COLO829 (cell line): ENCODE results near the gene CDK11B.

Source experiments
- DNase-seq: peaks from one replicate; pipeline ENCODE4 v3.0.0; 2012; ENCODE audit warnings: low spot score

Gene CDK11B

DNA sequence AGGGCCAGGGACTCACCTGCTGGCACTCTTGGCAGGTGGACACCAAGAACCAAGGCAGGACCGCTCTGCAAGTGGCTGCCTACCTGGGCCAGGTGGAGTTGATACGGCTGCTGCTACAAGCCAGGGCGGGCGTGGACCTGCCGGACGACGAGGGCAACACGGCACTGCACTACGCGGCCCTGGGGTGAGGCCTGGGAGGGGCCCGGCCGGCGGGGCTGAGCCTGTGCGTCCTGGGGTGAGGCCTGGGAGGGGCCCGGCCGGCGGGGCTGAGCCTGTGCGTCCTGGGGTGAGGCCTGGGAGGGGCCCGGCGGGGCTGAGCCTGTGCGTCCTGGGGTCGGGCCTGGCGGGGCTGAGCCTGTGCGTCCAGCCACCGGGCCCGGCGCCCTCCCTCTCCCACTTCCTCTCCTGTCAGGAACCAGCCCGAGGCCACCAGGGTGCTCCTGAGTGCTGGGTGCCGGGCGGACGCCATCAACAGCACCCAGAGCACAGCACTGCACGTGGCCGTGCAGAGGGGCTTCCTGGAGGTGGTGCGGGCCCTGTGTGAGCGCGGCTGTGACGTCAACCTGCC is 31.5 kb downstream of the CDK11B start:
- DNase-seq = no peak

DNA sequence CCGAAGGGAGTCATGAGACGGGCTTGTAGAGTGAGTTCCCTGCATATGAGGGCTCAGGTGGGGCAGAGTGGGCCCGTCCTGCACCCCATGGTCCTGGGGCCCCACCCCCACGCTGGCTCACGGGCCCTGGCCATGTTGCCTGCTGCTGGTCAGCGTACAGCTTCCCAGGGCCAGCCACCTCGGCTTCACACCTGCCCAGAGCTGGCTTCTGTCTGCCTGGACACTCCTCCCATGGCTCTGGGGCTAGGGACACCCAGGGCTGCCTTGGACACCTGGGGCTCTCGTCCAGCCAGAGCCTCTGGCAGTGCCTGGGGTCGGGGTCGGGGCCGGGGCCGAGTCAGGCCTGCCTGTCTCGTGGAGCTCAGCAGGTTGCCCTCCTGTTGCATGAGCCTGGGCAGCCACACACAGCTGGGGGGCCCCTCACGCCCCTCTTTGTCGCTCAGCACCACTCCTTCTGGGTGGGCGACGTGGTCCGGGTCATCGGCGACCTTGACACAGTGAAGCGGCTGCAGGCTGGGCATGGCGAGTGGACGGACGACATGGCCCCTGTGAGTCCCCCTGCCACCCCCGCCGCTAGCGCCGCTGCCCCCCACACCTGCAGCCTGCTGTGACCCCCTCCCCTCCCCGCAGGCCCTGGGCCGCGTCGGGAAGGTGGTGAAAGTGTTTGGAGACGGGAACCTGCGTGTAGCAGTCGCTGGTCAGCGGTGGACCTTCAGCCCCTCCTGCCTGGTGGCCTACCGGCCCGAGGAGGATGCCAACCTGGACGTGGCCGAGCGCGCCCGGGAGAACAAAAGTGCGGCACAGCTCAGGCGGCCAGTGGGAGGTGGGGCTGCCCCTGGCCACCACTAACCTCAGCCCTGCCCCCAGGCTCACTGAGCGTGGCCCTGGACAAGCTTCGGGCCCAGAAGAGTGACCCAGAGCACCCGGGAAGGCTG is 32.3 kb downstream of the CDK11B start:
- DNase-seq = no peak

DNA sequence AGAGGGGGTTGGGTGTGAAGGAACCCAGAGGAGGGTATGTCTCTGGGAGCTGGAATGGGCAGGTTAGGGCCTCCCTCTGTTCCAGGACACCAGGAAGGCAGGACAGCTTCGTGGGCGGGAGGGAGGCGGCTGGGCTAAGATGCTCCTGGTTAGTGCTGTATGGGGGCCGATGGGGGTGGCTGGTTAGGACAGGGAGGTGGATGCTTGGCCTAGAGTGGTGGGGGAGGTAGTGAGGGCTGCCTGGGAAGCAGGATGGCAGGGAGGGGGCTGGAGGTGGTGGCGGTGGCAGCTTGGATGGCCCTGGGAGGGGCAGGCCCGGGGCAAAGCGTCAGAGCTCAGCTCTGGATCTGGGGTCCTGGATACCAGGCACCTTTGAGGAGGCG is 33.0 kb downstream of the CDK11B start:
- no peak for DNase-seq

DNA sequence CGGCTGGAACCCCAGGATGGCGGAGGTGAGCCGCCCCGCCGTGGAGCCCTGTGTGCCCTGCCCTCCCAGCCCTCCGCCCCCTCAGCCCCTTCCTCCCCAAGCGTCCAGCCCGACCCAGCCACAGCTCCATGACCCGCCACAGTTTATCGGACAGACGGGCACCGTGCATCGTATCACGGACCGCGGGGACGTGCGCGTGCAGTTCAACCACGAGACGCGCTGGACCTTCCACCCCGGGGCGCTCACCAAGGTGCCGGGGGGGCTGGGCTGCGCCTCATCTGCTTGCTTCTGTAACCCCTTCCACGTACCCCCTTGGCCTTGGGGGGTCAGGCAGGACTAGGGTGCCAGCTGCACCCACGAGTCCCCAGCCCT is 33.4 kb downstream of the CDK11B start:
- DNase-seq = no peak

DNA sequence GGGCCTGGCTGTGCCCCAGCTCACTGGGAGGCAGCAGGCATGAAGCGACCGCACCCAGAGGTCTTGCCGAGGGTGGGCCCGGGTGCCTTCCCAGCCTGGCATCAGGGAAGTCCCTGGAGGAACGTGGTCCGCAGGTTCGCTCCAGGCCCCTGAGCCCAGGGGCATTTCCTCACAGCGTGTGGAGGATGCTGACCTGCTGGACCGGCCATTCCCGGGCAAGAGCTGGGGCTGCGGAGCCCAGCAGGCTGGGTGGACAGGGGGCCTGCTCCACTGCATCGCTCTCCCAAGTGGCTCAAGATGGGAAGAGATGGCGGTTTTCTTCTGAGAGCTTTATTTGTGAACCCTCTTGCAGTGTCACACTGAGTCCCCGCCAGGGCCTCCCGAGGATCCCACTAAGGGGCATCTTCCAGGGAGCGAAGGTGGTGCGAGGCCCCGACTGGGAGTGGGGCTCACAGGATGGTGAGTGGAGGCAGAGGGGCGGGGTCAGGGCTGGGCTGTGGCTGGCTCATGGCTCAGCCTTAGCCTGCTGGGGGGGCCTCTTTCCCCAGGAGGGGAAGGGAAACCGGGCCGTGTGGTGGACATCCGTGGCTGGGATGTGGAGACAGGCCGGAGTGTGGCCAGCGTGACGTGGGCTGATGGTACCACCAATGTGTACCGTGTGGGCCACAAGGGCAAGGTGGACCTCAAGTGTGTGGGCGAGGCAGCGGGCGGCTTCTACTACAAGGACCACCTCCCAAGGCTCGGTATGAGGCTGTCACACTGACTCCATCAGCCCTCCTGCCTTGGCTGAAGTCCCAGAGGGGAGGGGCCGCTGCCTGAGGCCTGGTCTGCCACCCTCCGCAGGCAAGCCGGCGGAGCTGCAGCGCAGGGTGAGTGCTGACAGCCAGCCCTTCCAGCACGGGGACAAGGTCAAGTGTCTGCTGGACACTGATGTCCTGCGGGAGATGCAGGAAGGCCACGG is 34.1 kb downstream of the CDK11B start:
- DNase-seq = no peak

DNA sequence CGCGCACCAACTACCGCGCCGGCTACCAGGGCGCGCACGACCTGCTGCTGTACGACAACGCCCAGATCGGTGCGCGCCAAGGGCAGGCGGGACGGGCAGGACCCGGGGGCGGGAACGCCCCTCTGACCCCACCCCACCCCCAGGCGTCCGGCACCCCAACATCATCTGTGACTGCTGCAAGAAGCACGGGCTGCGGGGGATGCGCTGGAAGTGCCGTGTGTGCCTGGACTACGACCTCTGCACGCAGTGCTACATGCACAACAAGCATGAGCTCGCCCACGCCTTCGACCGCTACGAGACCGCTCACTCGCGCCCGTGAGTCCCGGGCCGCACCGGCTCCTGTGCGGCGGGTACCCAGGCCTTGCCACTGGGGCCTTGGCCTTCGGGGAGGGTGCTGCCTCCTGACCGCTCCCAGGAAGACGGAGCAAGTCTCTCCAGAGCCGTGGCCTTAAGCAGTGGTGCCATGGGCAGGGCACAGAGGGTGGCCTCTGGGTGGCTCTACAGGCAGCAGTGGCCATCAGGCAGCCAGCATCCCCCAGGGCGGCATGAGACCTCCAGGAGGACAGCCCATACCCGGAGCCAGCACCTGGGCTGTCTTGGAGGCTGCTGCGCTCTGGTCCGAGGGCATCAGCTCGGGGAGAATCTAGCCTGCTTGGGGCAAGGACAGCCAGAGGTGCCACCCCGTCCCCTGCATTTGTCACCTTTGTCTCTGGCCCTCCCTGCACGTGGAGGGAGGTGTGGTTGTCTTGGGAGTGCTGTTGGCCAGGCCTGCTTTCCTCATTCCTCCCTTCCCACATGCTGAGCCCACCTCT is 35.0 kb downstream of the CDK11B start:
- no peak for DNase-seq

DNA sequence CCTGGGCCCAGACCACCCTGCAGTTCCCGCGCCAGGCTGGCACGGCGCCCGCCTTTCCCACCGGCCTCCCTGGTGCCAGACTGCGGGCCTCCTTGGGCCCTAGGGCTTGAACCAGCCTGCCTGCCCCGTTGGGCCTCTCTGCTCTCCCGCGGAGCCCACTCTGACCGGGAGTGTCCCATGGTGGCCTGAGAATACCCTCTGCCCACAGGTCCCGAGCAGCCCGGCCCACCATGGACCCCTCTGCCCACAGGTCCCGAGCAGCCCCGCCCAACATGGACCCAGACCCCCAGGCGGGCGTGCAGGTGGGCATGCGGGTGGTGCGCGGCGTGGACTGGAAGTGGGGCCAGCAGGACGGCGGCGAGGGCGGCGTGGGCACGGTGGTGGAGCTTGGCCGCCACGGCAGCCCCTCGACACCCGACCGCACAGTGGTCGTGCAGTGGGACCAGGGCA is 35.6 kb downstream of the CDK11B start:
- DNase-seq = no peak

DNA sequence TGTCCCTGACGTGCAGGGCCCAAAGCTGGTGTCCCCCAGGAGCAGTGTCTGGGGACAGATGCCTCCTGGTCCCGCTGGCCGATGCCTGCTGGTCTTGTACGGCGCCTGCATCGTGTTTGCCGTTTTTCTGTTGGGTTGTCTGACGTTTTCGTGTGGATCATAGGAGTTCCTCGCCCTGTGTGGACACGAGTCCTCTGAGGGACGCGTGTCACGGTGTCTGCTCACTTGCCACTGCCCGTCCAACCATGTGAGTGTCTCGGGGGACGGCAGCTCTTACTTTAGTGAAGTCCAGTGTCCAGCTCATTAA is 36.1 kb downstream of the CDK11B start:
- no peak for DNase-seq

DNA sequence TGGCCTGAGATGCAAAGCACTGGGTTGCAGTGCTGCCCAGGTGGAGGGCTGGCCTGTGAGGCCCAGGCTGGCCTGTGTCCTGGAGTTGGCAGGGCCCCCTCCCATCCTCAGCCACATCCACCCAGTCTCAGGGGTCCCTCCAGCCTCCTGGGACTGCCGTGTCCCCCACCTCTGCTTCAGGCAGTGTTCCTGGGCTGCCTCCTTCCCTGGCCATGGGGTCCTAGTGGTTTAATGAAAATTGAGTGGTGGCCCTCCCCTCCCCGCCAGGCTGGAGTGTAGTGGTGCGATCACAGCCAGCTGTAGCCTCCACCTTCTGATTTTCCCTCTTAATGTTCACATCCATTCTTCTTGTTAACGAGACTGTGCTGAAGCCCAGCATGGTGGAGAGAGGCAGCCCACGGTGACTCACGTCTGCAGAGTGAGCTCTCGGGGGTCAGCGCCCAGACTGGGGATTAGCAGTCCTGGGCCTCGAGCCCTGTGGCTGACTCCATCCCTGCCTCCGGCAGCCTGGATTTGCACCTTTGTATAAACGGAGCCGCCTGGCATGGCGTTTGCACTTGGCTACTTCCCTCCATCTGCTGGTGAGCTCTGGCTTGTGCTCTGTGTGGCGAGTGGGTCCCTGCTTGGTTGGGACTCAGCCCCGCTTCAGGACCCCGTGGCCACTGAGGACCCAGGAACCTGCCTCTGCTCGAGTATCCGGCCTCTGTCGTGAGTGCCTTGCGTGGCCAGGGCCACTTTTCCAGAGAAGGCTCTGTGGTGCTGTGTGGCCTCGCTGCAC is 36.6 kb downstream of the CDK11B start:
- DNase-seq = no peak

DNA sequence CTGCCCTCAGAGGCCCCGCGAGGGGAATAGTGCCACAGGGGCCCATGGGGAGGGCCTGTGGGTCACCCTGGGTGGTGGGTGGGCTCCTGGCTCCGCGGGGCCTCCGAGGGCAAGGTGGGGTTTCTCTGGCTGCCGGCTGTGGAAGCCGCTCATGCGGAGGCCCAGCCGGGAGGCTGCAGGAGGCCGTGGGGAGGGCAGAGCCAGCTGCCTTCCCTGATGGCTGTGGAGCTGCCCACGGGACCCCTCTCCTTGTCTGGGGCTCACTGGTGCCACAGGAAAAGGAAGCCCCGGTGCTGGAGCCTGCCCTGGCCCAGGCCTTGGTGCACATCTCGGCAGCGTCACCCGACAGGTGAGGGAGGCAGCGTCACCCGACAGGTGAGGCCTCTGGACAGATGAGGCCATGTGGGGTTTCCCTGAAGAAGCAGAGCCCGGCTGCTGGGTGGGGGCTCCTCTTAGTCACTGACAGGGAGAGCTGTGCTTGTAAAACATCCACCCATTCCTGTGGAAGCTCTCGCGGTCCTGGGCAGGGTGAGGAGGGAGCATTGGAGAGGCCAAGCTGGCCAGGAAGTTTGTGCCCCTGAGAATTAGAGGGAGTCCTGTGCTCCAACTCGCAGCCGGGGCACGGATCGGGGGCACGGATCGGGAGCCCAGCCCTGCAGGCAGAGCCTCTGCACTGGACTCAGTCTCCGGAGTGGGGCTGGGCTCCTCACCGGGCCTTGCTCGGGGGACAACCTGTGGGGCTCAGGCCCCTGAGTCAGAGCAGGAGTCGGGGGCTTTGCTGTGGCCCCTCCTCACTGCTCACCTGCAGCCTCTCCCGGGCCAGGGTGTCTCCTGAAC is 37.4 kb downstream of the CDK11B start:
- DNase-seq = no peak

DNA sequence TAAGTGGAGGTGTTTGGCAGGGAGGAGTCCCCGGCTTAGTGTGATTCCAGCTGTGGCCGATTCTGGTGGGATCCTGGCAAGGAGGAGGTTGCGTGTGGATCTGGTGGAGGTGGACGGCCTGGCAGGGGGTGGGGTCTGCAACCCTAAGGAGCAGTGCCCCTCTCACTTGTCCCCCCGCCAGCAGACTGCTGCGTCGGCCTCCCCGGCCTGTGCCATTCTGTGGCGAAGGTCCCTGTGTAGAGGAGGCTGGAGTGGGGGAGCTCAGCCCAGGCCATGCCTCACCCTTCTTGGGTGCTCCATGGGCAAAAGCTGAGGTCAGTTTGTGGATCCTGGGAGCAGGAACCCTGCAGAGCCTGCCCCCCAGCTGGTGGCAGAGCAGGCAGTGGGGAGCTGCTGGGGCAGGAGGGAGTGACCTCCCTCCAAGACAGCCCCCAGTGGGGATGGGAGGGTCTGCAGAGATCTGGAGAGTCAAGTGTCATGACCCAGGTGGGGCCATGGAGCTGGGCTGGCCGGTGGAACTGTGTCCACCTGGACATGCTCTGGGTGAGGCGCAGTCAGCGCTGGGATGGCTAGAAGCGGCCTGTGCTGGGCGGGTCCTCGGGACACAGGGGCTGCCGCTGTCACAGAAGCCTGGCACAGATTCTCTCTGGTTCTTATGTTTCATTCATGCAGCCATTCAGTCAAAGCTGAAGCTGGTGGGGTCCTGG is 38.2 kb downstream of the CDK11B start:
- no peak for DNase-seq

DNA sequence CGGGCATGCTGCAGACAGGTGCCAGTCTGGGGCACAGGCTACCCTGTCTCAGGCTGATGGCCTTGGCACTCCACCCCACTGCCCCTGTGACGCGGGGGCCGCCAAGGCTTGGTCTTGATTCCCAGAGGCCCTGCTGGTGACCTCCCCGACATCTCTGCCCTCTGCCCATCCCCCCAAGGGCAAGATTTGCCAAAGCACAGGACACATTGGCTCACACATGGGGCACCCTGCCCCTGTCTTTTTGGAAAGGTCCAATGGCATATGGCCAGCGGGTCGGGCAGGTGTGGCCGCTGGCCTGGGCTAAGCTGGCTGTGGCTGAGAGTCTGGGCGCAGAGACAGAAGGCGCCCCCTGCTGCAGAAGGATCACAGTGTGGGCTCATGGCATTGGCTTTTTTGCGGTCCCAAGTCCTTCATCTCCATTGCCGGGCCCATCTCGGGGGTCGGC is 38.9 kb downstream of the CDK11B start:
- DNase-seq = no peak

DNA sequence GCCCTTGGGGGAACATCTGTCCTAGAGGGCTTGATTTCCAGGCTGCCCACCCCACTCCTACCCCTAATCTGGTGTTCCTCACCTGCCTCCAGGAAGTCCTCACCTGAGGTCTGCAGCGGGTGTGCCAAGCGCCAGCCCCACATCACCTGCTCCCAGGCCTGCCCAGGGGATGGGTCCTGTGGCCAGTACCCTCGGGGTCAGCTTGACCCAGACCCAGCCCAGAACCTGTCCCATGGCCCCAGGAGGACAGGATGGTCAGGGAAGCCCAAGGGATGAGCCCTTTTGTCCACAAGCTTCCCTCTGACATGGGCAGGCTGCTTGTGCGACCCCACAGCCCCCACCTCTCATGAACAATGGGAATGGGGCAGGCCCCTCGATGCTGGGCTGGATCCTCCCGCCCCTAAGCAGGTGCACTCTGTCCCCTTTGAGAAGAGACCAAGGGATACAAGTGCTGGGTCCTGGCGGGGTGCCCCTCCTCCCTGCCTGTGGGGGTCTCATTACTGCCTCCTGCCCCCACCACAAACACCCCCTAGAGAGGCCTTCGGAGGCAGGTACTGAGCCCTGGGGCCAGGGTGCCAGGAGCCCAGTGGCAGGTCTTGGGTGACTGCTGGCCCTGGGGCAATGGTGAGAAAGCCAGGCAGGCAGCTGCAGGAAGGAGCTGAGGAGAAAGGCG is 40.3 kb downstream of the CDK11B start:
- no peak for DNase-seq

DNA sequence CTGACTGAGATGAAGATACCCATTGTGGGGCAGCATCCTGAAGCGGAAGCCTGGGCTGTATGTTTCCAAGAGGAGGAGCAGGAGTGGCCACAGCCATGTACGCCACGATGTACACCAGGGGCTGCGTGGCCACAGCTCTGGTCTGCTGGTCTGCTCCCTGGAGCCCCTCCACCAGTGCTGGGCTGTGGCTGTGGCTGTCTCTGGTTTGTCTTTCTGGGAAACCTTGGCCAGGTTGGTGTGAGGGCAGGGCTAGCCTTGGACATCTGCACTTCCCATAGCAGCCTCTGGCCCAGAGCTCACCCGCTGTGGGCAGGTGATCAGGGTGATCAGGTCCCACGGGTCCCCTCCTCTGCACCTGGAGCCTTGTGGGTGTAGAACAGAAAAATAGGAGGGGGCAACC is 40.9 kb downstream of the CDK11B start:
- DNase-seq = no peak

DNA sequence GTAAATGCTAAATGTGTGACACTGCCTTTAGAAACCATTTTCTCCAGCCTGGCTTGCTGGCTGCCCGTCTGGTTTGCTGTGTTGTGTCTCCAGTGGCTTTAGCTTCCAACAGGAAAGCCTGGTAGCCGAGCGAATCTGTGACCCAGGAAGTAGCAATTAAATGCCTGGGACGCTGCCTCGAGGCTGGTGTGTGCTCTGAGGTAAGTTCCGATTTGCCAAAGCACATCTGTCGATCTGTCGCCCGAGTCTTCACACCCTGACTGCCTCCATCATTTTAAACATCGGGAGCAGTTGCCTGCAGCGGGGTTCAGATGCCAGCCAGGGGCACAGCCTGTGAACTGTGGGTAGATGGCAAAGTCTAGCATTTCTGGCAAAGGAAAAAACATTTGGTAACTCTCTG is 41.3 kb downstream of the CDK11B start:
- no peak for DNase-seq

DNA sequence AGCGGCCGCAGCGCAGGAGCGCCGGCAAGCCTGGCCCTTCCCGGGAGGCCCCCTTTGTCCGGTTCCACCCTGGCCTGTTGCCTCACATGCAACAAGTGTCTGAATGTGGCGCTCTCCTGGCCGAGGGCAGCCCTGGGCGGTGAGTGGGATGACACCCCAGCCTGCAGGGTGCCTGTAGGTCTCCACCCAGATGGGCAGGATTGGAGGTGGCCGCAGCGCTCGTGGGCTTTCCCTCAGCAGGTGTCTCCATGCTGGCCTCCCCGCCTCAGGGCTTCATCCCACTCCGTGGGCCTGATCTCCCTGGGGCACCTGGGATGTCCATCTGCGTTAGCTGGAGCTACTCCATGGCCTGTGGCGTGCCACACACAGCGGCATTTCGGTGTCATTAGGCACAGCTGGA is 42.0 kb downstream of the CDK11B start:
- no peak for DNase-seq

DNA sequence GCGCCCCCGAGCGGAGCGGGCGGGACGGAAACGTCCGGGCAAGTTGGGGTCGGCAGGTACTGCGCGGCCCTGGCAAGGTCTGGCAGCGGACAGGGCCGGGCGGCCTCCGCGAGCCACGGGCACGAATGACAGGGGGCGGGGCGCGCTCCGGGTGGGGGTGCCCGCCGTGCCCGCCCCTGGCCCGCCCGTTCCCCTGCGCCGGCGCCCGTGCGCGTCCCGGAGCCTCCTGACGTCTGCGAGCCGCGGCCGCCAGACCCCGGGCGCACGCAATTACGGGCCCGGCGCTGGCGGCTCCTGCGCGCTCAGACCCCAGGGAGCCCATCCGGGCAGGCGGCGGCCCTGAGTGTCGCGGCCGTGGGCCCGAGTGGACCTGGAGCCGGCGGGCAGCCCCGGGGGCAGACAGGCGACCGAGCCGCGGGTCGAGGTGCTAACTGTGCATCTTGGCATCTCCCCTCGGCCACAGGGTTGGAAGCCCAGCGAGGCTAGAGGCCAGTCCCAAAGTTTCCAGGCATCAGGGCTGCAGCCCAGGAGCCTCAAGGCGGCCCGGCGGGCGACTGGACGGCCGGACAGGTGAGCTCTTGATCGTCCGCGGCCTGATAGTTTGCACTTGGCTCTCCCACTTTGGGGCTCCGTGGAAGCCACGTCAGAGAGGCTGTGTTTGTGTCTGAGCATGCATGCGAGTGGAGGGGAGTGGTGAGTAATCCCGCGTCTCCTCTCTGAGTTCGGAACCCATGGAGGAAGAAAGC is 42.6 kb downstream of the CDK11B start:
- no peak for DNase-seq
